NCI-H2227 treated with DMSO at 0.1 percent for 48 hours (cell line): ENCODE data around the gene SPPL2B.
"Not testable (repeated sequence)": the region's sequence is repeated elsewhere in the genome, so short reads cannot be mapped to it uniquely, and the experiment has no call there.

Experiments used
- DNase-seq: peaks from one replicate; lab custom pipeline; 2025; lab: John Stamatoyannopoulos, UW

Gene SPPL2B

DNA sequence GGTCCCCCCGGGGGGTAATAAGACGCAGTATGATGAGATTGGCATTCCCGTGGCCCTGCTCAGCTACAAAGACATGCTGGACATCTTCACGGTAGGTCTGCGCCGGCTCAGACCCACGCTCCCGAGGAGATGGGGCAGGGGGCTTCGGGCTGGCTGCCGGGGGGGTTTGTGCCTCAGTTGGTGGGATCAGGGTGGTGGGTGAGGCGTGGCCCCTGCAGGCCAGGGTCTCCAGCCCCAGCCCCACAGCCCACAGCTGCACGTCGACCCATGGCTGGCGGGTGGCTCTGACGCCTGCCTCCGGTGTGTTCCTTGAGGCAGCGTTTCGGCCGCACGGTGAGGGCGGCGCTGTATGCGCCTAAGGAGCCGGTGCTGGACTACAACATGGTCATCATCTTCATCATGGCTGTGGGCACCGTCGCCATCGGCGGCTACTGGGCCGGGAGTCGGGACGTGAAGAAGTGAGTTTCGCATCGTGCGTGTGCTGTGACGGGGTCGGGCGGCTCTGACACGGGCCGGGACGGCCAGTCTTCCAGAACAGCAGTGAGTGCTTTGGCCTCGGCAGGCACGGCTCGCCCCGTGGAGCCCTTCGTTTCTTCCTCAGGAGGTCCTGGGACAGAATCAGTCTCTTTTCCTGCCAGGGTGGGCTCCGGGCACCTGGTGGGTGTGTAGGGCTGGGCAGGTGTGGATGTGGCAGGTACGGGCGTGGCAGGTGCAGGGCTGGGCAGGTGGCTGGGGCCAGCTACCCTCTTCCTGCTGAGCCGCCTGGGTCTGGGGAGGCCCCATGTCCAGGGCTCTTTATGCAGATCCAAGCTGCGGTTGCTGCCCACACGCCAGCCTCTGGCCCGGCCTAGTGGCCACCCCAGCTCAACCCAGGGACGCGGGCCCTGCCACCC is 10.5 kb downstream of the SPPL2B start:
- DNase-seq = no peak

DNA sequence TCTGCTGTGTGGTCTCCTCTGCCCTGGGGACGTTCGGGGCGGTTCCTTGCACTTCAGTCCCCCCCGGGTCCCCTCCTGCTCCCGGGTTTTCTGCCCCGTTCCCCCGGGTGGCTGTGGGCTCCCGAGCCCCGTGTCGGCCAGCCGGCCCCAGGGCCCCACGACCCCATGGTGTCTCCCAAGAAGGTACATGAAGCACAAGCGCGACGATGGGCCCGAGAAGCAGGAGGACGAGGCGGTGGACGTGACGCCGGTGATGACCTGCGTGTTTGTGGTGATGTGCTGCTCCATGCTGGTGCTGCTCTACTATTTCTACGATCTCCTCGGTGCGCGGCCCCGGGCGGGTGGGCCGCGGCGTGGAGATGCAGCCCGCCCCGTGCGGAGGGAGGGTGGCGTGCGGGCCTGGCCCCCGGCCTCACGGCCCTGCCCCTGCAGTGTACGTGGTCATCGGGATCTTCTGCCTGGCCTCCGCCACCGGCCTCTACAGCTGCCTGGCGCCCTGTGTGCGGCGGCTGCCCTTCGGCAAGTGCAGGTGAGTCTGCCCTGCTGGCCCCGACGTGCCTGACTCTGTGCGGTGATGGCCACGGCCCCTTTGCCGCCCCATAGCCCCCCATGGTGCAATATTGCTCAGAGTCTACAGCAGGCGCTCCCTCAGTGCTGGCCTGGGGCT is 11.3 kb downstream of the SPPL2B start:
- DNase-seq = no peak

DNA sequence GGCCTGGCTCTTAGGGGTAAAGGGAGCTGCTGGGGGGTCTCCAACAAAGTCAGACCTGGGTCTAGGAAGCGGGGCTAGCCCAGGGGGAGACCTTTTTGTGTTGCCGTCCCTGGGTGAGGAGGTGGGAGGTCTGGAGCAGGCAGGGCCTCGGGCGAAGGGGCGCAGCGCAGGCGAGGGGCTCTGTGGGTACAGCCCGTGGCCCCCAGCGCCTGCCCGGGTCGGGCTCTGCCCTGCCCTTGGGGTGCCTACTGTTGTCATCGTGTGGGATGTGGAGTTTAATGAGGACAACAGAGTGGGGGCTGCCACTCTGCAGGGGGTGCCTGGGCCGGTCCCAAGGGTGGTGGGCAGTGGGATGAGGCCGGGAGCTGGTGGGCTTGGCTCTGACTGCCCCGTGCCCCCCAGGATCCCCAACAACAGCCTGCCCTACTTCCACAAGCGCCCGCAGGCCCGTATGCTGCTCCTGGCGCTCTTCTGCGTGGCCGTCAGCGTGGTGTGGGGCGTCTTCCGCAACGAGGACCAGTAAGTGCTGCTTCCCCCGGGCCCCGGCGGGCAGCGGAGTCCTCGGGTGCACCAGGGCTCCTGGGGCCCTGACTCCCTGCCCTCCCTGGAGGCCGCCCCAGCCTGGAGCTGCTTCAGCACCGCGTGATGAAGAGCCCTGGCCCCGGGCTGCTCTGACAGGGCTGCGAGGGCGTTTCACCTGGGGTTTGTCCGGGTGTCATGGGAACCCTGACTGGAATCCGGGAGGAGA is 12.2 kb downstream of the SPPL2B start:
- DNase-seq = no peak

DNA sequence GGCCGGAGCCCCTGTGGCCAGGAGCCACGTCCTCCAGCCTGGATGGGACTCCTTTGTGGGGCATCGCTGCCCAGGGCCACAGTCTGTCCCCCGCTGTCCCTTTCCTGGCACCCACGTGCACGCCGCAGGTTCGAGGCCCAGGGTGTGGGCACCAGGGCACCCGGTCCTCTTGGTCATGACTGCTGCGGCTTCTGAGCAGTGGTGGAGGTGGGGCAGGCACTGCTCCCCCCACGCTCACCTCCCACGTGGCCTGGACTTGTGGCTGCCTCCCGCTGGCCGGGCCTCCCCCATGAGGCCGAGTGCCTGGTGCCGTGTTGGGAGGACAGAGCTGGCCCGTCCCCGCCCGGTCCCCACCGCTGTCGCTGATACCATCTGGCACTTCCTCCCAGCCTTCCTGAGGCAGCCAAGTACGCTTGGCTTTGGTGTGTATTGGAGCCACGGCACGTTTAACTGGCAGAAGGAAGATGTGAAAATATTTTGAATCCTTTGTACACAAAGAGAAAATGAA is 12.8 kb downstream of the SPPL2B start:
- no peak for DNase-seq

DNA sequence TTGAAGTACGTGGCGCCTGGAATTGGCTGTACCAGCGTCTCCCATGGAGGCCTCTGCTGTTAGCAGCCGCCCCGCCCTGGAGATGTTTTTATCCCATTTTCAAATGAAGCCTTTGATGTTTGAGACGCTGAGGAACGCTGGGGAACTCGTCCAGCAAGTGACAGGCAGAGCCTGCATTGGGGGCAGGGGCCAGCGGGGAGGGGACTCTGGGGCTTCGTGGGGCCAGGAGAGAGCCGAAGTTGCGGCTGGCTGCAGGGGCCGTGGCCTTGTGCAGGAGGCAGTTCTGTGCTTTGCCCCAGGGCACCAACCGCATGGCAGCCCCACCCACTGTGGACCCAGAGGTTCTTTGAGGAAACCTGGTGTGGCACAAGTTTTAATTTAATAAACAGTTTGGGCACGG is 13.5 kb downstream of the SPPL2B start:
- no peak for DNase-seq

DNA sequence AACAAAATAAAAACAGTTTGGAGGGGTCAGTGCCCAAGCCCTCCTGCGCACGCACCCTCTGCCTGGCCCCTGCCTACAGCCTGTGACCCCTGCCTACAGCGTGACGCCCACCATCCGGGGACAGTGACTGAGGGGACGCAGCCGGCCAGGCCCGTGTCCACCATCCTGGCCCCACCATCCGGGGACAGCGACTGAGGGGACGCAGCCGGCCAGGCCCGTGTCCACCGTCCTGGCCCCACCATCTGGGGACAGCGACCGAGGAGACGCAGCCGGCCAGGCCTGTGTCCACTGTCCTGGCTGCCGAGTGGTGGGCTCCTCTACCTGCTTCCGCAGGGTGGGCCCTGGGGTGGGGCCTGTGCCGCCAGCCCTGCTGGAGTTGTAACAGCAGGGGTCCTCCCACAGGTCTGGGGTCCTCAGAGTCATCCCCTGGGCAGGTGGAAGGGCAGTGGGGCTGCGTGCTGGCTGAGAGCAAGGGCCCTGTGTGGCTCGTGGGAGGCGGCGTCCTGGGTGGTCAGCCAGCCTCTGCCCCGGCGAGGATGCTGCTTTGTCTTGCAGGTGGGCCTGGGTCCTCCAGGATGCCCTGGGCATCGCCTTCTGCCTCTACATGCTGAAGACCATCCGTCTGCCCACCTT is 14.3 kb downstream of the SPPL2B start:
- no peak for DNase-seq

DNA sequence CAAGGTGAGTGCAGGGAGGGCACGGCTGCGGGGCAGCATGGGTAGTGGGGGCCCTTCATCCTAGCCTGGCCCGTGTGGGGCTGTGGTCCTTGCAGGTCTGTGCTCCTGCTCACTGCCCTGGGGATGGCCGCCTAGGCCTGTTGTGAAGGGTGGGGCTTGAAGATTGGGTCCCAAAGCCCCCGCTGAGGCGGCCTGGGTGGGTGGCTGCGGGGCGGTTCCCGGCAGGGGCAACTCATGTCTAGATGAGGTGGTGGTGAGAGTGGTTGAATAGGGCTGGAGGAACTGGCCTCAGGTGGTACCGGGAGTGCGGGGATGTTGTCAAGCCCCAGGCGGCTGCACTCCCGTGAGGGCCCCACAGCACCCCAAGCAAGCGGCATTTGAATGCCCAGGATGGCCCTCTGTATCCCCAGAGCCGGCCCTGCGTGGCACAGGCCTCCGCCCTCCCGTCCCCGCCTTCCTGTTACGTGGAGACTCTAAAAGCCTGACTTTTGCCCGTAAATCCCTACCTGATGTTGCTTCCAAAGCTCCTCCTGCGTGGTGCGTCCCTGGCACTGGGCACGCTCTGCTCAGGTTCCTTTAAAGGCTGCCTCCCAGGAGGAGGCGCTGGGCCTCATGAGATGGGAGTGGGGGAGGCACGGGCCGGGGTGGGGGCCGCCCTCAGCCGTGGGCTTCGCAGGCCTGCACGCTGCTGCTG is 15.0 kb downstream of the SPPL2B start:
- DNase-seq = no peak

DNA sequence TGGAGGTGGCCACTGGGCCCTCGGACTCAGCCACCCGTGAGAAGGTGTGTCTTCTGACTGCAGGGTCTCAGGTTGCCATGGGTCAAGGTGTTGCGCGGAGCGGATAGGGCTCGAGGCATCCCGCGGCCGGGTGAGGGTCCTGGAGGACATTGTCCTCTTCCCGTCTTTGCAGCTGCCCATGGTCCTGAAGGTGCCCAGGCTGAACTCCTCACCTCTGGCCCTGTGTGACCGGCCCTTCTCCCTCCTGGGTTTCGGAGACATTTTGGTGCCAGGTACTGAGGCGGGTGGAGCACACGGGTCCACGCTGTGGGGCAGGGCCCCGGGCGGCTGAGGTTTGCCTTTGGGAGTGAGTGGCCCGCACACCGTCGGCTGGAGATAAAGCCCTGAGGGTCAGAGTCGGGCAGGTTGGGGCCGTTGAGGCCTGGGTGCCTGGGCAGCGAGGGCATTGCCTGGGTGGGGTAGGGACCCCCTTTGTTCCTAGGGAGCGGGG is 15.9 kb downstream of the SPPL2B start:
- DNase-seq = no peak

DNA sequence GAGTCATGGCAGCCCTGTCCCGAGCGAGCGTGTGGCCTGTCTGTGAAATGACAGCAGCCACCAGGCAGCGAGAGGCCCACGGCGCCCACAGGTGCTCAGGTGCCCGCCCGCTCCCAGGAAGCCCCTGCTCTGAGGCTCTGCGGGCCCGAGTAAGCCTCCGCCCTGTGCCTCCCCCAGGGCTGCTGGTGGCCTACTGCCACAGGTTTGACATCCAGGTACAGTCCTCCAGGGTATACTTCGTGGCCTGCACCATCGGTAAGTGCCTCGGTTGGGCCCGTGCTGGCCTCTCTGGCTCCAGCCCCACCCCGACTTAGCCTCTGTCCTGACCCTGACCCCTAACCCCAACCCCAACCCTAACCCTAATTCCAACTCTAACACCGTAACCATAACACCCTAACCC is 16.6 kb downstream of the SPPL2B start:
- DNase-seq = no peak

DNA sequence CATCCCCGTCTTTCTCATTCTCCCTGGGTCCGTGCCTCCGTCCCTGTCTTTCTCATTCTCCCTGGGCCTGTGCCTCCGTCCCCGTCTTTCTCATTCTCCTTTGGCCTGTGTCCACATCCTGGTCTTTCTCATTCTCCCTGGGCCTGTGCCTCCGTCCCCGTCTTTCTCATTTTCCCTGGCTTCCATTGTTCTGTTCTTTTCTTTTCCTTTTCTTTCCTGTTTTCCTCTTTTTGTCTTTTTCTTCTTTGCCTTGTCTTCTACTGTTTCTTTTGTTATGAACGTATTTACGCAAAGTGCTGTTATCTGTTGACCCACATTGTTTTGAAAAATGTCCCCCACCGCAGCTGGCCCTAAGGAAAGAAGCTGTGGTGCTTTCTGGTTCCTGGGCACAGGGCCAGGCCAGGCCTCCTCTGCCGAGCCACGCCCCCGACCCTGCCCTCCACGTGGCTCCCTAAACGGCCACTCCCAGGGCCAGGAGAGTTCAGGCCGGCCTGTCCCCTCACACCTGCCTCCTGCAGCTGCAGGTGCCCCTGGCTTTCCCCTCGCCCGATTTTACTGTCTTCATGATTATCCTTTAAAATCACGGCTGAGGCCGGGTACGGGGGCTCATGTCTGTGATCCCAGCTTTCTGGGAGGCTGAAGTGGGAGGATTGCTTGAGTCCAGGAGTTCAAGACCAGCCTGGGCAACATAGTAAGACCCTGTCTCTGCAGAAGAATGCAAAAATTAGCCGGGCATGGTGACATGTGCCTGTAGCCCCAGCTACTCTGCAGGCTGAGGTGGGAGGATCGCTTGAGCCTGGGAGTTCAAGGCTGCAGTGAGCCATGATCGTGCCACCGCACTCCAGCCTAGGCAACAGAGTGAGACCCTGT is 17.5 kb downstream of the SPPL2B start:
- no peak for DNase-seq

DNA sequence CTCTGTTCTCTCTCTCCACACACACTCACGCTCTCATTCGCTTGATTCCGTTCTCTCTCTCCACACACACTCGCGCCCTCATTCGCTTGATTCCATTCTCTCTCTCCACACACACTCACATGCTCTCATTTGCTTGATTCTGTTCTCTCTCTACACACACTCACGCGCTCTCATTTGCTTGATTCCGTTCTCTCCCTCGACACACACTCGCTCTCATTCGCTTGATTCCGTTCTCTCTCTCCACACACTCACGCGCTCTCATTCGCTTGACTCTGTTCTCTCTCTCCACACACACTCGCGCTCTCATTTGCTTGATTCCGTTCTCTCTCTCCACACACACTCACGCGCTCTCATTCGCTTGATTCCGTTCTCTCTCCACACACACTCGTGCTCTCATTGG is 21.3 kb downstream of the SPPL2B start:
- DNase-seq = not testable (repeated sequence)

DNA sequence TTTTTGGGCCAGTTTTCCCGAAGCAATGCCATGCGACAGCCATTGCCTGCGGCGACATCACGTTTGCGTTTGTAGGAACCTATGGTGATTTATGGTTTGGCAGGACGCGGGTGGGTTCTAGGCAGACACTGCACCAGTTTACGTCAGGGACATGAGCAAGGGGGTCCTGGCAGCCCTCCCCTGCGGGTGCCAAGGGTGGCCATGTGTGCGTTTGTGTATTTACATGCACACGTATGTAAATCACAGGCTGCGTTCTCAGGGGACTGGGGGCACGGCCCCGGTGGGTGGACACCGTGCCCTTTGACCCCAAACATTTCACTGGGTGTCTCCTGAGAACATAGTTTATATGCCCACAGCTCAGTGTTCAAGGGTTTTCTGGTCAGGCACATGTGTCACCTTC is 22.2 kb downstream of the SPPL2B start:
- DNase-seq = no peak

DNA sequence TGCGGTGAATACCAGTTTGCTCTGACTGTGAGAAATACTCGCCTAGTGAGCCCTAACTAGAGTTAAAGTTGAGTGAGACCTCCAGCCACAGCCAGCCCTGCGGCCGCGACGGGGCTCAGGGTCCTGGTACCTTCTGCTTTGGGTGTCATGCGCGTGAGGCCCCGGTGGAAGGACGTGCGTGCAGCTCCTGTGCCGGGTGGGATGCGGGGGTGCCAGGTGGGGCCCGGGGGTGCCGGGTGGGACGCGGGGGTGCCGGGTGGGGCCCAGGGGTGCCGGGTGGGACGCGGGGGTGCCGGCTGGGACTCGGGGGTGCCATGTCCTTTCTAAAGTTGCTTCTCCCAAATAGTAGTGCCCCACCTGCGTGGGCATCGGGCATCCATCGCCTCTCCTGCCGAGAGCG is 23.1 kb downstream of the SPPL2B start:
- no peak for DNase-seq

DNA sequence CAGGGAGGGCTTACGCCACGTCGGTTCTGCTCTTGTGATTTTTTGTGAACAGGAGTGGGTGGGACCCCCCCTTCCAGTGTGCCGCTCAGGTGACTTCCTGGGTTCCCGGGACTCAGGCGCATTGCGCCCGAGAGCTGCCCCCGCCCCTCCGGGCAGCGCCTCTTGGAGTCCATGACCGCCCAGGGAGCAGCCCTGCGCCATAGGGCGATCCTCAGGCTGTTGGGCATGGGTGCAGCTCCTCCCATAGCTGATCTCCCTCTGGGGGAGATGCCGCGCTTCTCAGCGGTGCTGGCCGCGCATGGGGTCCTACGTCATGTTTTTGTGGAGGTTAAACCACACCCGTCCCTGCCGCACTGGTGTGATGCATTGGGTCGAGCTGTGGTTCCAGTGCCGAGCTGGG is 23.6 kb downstream of the SPPL2B start:
- DNase-seq = no peak

DNA sequence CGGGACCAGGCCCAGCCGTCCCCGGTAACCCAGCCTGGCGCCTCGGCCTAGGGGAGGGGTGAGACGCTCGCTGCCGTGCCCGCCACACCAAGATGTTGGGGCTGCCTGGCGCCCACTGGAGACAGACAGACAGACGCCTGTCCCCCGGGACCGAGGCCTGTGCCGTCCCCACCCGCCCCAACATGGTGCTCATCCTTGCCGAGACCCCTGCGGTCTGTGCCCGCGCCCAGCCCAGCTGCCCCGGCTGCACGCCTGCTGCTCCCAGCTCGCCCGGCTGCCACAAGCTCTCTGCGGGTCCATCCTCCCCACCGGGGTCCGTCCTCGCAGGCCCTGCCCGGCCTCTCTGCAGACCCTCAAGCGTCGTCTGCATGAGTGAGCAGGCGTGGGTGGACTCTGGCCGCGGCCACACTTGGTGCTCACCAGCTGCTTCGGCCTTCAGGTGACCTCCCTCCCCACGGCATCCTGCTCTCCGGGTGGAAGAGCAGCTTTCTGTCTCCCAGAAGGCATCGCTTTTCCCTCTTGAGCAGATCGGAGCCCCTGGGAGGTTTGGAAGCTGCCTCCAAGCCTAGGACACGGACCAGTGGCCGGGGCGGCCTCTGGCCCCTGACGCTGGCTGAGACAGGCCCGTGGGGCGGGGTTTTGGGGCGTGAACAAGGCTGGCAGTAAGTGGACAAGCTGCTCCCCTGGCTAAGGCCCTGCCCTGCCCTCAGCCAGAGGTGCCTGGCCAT is 24.8 kb downstream of the SPPL2B start:
- DNase-seq = no peak

DNA sequence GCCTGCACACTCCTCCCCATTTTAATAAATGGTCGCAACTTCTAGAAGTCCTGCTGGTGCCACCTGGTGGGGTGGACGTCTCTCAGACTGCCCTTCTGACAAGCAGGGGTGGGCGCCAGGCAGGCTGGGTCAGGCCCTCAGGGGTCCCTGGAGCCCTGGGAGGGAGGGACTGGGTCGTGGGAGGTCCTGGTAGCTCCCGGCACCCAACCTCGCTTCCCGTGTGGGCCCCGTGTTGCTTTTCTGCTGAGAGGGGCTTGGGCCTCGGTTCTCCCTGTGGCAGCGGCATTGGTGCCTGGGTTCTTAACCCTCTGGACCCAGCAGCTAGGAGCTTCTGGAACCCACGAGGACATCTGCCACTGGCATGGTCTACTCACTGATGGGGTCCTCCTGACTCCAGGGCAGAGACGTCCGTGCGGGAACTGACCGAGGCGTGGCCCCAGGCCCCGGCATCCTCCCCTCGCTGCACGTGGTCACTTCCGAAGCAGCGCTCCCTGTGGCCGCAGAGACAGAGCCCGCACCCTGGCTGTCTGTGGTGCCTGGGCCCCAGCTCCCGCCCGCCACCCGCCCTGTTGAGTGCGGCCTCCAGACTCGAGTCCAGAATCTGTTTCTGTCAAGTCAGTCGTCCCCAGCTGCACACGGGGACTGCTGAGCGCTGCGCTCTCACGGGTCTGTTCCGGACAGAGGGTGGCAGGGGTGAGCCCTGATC is 25.6 kb downstream of the SPPL2B start:
- DNase-seq = no peak

DNA sequence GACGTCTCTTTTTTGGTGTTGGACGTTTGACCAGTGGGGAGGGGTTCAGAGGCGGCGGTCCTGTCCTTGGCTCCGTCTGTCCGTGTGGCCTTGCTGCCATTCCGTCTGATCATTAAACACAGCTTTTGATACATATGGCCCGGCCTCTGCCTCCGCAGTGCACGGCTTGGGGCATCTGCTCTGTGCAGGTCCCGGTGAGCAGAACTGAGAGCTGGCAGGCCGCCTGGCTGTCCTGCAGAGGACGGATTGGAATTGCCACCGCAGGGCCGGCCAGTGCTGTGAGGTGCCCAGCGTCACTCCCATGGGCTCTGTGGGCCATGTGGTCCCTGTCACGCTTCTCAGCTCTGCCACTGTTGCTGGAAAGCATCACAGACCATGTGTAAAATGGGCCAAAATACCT is 26.2 kb downstream of the SPPL2B start:
- no peak for DNase-seq

DNA sequence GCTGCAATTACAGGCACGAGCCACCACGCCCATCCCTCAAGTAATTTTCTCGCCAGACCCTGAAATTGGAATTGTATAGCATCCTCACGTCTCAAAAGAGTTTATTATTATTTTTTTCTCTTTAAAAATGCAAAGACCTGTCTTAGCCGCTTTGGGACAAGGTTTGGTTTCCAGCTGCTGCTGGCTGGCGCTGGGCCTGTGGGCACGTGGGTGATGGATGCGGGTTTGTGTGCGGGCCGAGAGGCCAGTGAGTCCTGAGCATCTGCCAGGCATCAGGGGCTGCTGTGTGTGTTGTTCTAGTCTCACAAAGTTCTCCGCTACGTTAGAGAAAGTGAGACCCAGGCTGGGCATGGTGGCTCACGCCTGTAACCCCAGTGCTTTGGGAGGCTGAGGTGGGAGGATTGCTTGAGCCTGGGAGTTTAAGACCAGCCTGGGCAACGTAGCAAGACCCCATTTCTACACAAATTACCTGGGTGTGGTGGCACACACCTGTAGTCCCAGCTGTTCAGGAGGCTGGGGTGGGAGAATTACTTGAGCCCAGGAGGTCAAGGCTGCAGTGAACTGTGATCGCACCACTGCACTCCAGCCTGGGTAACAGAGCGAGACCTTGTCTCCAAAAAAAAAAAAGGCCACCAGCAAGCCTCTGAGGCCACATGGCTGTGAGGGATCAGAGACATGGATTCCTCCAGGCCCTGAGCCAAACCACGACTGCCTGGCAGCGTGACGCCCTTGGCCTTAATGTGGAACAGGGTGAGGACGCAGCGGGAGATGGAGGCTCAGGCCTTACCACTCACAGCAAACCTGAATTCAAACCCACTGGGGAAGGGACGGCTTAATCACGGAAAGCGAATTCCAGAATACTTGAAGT is 26.9 kb downstream of the SPPL2B start:
- DNase-seq = no peak
